Natural killer cell (primary cell): ENCODE measurements around the gene DCP2. TPM values are rescaled to one million over a fixed set of nuclear protein-coding genes. Genes with fewer than 3 reads are reported as not detected.

Source experiments
- total RNA-seq, 4 donors: library from RNA; stranded (reverse); fragments of 120-200 nt in 1 of 4; gene quantifications; one replicate each; pipeline versions ENCODE4 v1.2.3 to v1.2.4, GENCODE V29; 2013 to 2022

DCP2 gene
- total RNA-seq, 3 donors from 2014 or later (not counting 1 experiment from before 2014, with no cell fraction given), result 69.3 to 82.9 (median 76.7) TPM

Other genes with a start within 250 kb of the DCP2 start
- 10 to 100 TPM; 40.1 to 52.3 (median 49.0) TPM for gene APC, start 238.9 kb upstream of the DCP2 start, total RNA-seq
- gene SRP19, start 115.5 kb upstream of the DCP2 start, total RNA-seq, result 10 to 100 TPM; 52.8 to 58.5 (median 54.7) TPM
- gene REEP5, start 54.6 kb upstream of the DCP2 start, total RNA-seq, result 10 to 100 TPM; 42.8 to 46.5 (median 46.5) TPM